Liver (tissue), 3 donors: ENCODE results near the gene TMPRSS11A.

ENCODE experiments used
- ATF3 ChIP-seq: IDR thresholded peaks from 2 replicates; pipeline ENCODE4 v1.6.1; 2016; ENCODE audit warnings: antibody characterized with exemption
- CTCF ChIP-seq: fragments of 150-350 bp; IDR thresholded peaks from 2 replicates; pipeline ENCODE4 v1.5.1; 2017; ENCODE audit warnings: improper control_type of control experiment, low read depth, low read length; ENCODE audit not compliant: missing input control
- GABPA ChIP-seq, 2 donors: IDR thresholded peaks in 1 of 2; conservative IDR thresholded peaks in 1 of 2; 2 replicates each; pipeline ENCODE4 v1.6.1; 2016; ENCODE audit warnings: antibody characterized with exemption in 2 of 2, mild to moderate bottlenecking in 1 of 2, moderate library complexity in 1 of 2
- JUND ChIP-seq, 2 donors: IDR thresholded peaks; 2 replicates each; pipeline ENCODE4 v1.6.1; 2016; ENCODE audit warnings: antibody characterized with exemption in 2 of 2
- MAX ChIP-seq: IDR thresholded peaks from 2 replicates; pipeline ENCODE4 v1.6.1; 2016; ENCODE audit warnings: antibody characterized with exemption
- SP1 ChIP-seq: IDR thresholded peaks from 2 replicates; pipeline ENCODE4 v1.6.1; 2018; ENCODE audit warnings: antibody characterized with exemption, mild to moderate bottlenecking
- TAF1 ChIP-seq: conservative IDR thresholded peaks from 2 replicates; pipeline ENCODE4 v1.6.1; 2016; ENCODE audit warnings: antibody characterized with exemption, mild to moderate bottlenecking
- YY1 ChIP-seq: IDR thresholded peaks from 2 replicates; pipeline ENCODE4 v1.6.1; 2016; ENCODE audit warnings: antibody characterized with exemption, mild to moderate bottlenecking
- TF ChIP-seq, protein P1 (sequence below): IDR thresholded peaks from 2 replicates; pipeline ENCODE4 v1.6.1; 2016; ENCODE audit warnings: antibody characterized with exemption
- TF ChIP-seq, protein P2 (sequence below): IDR thresholded peaks from 2 replicates; pipeline ENCODE4 v1.6.1; 2016; ENCODE audit warnings: antibody characterized with exemption, mild to moderate bottlenecking
- donor health status: healthy.
- donor health status: healthy.

- no peak for TF ChIP-seq TAF1
- TF ChIP-seq SP1, result no peak
- TF ChIP-seq CTCF, result no peak
- no peak for TF ChIP-seq MAX
- TF ChIP-seq JUND (IDR thresholded peaks at IDR 0.05), result no peak
- no peak for TF ChIP-seq GABPA (IDR thresholded peaks at IDR 0.05 in 1 of 2, conservative IDR thresholded peaks at IDR 0.05 in 1 of 2)
- TF ChIP-seq, protein P1, sequence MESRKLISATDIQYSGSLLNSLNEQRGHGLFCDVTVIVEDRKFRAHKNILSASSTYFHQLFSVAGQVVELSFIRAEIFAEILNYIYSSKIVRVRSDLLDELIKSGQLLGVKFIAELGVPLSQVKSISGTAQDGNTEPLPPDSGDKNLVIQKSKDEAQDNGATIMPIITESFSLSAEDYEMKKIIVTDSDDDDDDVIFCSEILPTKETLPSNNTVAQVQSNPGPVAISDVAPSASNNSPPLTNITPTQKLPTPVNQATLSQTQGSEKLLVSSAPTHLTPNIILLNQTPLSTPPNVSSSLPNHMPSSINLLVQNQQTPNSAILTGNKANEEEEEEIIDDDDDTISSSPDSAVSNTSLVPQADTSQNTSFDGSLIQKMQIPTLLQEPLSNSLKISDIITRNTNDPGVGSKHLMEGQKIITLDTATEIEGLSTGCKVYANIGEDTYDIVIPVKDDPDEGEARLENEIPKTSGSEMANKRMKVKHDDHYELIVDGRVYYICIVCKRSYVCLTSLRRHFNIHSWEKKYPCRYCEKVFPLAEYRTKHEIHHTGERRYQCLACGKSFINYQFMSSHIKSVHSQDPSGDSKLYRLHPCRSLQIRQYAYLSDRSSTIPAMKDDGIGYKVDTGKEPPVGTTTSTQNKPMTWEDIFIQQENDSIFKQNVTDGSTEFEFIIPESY, result no peak
- TF ChIP-seq, protein P2, sequence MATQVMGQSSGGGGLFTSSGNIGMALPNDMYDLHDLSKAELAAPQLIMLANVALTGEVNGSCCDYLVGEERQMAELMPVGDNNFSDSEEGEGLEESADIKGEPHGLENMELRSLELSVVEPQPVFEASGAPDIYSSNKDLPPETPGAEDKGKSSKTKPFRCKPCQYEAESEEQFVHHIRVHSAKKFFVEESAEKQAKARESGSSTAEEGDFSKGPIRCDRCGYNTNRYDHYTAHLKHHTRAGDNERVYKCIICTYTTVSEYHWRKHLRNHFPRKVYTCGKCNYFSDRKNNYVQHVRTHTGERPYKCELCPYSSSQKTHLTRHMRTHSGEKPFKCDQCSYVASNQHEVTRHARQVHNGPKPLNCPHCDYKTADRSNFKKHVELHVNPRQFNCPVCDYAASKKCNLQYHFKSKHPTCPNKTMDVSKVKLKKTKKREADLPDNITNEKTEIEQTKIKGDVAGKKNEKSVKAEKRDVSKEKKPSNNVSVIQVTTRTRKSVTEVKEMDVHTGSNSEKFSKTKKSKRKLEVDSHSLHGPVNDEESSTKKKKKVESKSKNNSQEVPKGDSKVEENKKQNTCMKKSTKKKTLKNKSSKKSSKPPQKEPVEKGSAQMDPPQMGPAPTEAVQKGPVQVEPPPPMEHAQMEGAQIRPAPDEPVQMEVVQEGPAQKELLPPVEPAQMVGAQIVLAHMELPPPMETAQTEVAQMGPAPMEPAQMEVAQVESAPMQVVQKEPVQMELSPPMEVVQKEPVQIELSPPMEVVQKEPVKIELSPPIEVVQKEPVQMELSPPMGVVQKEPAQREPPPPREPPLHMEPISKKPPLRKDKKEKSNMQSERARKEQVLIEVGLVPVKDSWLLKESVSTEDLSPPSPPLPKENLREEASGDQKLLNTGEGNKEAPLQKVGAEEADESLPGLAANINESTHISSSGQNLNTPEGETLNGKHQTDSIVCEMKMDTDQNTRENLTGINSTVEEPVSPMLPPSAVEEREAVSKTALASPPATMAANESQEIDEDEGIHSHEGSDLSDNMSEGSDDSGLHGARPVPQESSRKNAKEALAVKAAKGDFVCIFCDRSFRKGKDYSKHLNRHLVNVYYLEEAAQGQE, result no peak
- no peak for TF ChIP-seq ATF3
- no peak for TF ChIP-seq YY1
Observed at GRCh38 chr4:67980512-67980911, 17.2 kb upstream of the TMPRSS11A start.
